ENCODE measurements around the gene PTPRT. TPM values are rescaled to one million over a fixed set of nuclear protein-coding genes. Genes with fewer than 3 reads are reported as not detected.

Gene PTPRT
- total RNA-seq, 1 donor from 2014 or later, result 0.56 TPM

- Mint-ChIP-seq H3K9me3 (peaks cover 2% of the 10 kb centered on the region), H3K27ac (ENCODE audit: unreplicated experiment) (no peak overlapping the region), H3K27me3 (ENCODE audit: low read depth) (peaks cover 43% of the 10 kb centered on the region), H3K4me3 (no peak overlapping the region), H3K4me1 (no peaks in the 10 kb centered on the region), H3K36me3 (ENCODE audit: low read depth) (no peaks in the 10 kb centered on the region)
- no peak for TF ChIP-seq CTCF (conservative IDR thresholded peaks at IDR 0.05)
- DNase-seq (ENCODE audit: low read depth, low spot score), result no peak
These were observed 381.8 kb downstream of the PTPRT start for GRCh38 chr20:42807876-42808275.

DNA sequence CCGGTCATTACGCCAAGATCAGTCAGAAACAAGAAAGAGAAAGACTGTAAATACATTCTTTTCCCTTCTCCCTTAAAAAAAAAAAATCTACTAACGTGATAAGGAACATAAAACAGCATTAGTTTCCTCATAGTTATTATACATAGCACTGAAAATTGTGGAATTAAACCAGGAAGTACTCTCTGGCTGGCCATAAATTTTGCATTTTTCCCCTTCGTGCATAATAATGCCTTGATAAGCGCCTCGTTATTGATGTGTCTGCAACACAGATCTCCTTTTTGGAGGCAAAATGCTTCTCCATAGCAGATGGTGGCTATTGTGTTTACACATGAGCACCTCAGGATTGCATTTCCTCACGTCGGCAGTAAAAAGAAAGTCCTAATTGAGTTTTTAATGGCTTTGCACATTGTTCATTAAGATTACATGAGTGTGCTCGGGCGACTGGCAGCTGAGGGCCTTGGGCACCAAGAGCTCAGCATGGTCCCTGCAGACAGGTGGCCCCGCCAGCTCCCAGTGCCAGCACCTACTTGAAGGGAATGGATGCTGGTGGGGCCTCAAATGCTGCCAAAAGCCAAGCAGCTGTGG, 394.5 kb downstream of the PTPRT start:
- H3K4me1 Mint-ChIP-seq, result peaks cover 9% of the 10 kb centered on the region
- DNase-seq (ENCODE audit: low read depth, low spot score), result no peak
- no peak overlapping the region for H3K4me3 Mint-ChIP-seq
- H3K36me3 Mint-ChIP-seq (ENCODE audit: low read depth), result no peaks in the 10 kb centered on the region
- TF ChIP-seq CTCF (conservative IDR thresholded peaks at IDR 0.05), result no peak
- no peak overlapping the region for H3K27ac Mint-ChIP-seq (ENCODE audit: unreplicated experiment)
- H3K9me3 Mint-ChIP-seq, result no peaks in the 10 kb centered on the region
- H3K27me3 Mint-ChIP-seq (ENCODE audit: low read depth), result peaks cover 59% of the 10 kb centered on the region

DNA sequence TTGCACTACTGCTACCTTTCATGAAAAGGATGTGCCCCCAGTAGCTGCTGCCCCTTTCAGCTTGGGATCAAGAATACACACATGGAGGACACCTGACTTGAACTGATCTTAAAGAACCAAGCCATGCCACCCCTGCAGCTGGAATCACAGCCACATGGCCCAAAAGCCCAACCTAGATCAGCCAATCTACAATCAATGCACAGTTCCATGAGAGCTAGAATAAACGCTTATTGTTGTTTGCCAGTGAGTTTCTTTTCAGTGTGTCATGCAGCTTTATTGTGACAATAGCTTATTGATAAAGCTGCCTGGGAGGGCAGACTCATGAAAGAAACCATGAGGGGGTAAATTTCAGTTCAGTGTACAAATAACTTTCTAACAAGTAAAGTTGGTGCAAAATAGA, 397.7 kb downstream of the PTPRT start:
- peaks cover 41% of the 10 kb centered on the region for H3K27me3 Mint-ChIP-seq (ENCODE audit: low read depth)
- no peaks in the 10 kb centered on the region for H3K36me3 Mint-ChIP-seq (ENCODE audit: low read depth)
- H3K4me3 Mint-ChIP-seq, result no peak overlapping the region
- peaks cover 9% of the 10 kb centered on the region for H3K4me1 Mint-ChIP-seq
- DNase-seq (ENCODE audit: low read depth, low spot score), result no peak
- no peak overlapping the region for H3K27ac Mint-ChIP-seq (ENCODE audit: unreplicated experiment)
- no peaks in the 10 kb centered on the region for H3K9me3 Mint-ChIP-seq
- TF ChIP-seq CTCF (conservative IDR thresholded peaks at IDR 0.05), result no peak

- Mint-ChIP-seq H3K4me1 (peaks cover 9% of the 10 kb centered on the region), H3K27ac (ENCODE audit: unreplicated experiment) (no peak overlapping the region), H3K4me3 (no peak overlapping the region)
These were observed 399.6 kb downstream of the PTPRT start for GRCh38 chr20:42790111-42790510.

GRCh38 chr20:42788707-42789106, 401.0 kb downstream of the PTPRT start:
- no peaks in the 10 kb centered on the region for H3K36me3 Mint-ChIP-seq (ENCODE audit: low read depth)
- no peak for TF ChIP-seq CTCF (conservative IDR thresholded peaks at IDR 0.05)
- H3K4me1 Mint-ChIP-seq, result peaks cover 9% of the 10 kb centered on the region
- no peak for DNase-seq (ENCODE audit: low read depth, low spot score)
- no peak overlapping the region for H3K27ac Mint-ChIP-seq (ENCODE audit: unreplicated experiment)
- no peak overlapping the region for H3K4me3 Mint-ChIP-seq
- H3K27me3 Mint-ChIP-seq (ENCODE audit: low read depth), result peaks cover 24% of the 10 kb centered on the region
- no peaks in the 10 kb centered on the region for H3K9me3 Mint-ChIP-seq

More at GRCh38 chr20:42790111-42790510, 399.6 kb downstream of the PTPRT start:
- Mint-ChIP-seq H3K27me3 (ENCODE audit: low read depth) (peaks cover 32% of the 10 kb centered on the region), H3K9me3 (no peaks in the 10 kb centered on the region), H3K36me3 (ENCODE audit: low read depth) (no peaks in the 10 kb centered on the region)
- no peak for DNase-seq (ENCODE audit: low read depth, low spot score)
- no peak for TF ChIP-seq CTCF (conservative IDR thresholded peaks at IDR 0.05)
